ENCODE data around the gene SVIL. TPM values are rescaled to one million over a fixed set of nuclear protein-coding genes. Genes with fewer than 3 reads are reported as not detected.
A peak's percentile ranks its signal among the peaks of the same experiment; 100 is the strongest.

Gene SVIL
- total and polyA plus RNA-seq, 4 donors, result 3.1 to 26.0 (median 9.4) TPM

- no peak overlapping the region for H3K4me3 ChIP-seq (ENCODE audit: low read depth in 1 of 3, low read length in 3 of 3)
- TF ChIP-seq GABPA (IDR thresholded peaks at IDR 0.05 in 1 of 2, conservative IDR thresholded peaks at IDR 0.05 in 1 of 2) (no peak), HNF4G (IDR thresholded peaks at IDR 0.05) (no peak), NR2F2 (IDR thresholded peaks at IDR 0.05) (no peak), HNF4A (conservative IDR thresholded peaks at IDR 0.05) (peak; percentile 29 to 41), RXRA (IDR thresholded peaks at IDR 0.05) (no peak), EGR1 (IDR thresholded peaks at IDR 0.05; ENCODE audit: low read depth in 2 of 2) (no peak)
- TF ChIP-seq, protein P1, sequence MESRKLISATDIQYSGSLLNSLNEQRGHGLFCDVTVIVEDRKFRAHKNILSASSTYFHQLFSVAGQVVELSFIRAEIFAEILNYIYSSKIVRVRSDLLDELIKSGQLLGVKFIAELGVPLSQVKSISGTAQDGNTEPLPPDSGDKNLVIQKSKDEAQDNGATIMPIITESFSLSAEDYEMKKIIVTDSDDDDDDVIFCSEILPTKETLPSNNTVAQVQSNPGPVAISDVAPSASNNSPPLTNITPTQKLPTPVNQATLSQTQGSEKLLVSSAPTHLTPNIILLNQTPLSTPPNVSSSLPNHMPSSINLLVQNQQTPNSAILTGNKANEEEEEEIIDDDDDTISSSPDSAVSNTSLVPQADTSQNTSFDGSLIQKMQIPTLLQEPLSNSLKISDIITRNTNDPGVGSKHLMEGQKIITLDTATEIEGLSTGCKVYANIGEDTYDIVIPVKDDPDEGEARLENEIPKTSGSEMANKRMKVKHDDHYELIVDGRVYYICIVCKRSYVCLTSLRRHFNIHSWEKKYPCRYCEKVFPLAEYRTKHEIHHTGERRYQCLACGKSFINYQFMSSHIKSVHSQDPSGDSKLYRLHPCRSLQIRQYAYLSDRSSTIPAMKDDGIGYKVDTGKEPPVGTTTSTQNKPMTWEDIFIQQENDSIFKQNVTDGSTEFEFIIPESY (IDR thresholded peaks at IDR 0.05), result no peak
- TF ChIP-seq, protein P2, sequence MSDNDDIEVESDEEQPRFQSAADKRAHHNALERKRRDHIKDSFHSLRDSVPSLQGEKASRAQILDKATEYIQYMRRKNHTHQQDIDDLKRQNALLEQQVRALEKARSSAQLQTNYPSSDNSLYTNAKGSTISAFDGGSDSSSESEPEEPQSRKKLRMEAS (IDR thresholded peaks at IDR 0.05), result no peak
- no peak overlapping the region for H3K9ac ChIP-seq (ENCODE audit: low read depth in 1 of 2, low read length in 2 of 2)
- peaks cover 2 to 7% (median 3%) of the 10 kb centered on the region in 4 donors for H3K4me1 ChIP-seq (ENCODE audit: control insufficient read depth in 4 of 4, insufficient read depth in 4 of 4, low read length in 3 of 4)
- no peaks in the 10 kb centered on the region for H3K27me3 ChIP-seq (ENCODE audit: control insufficient read depth in 4 of 4, insufficient read depth in 4 of 4, low read length in 3 of 4)
- peaks cover 7 to 34% (median 19%) of the 10 kb centered on the region in 4 donors for H3K36me3 ChIP-seq (ENCODE audit: control insufficient read depth in 4 of 4, insufficient read depth in 3 of 4, low read depth in 1 of 4, low read length in 3 of 4)
- 78% methylated on average over 5 of the region's 5 CpGs for WGBS
- no peak overlapping the region for H3K27ac ChIP-seq (ENCODE audit: low read depth in 1 of 2, low read length in 2 of 2)
- H3K9me3 ChIP-seq (ENCODE audit: control insufficient read depth in 4 of 4, low read length in 3 of 4), result no peaks in the 10 kb centered on the region
- no peak for DNase-seq (ENCODE audit: low spot score)
Measured at GRCh38 chr10:29481906-29482440, 152.8 kb downstream of the SVIL start.

DNA sequence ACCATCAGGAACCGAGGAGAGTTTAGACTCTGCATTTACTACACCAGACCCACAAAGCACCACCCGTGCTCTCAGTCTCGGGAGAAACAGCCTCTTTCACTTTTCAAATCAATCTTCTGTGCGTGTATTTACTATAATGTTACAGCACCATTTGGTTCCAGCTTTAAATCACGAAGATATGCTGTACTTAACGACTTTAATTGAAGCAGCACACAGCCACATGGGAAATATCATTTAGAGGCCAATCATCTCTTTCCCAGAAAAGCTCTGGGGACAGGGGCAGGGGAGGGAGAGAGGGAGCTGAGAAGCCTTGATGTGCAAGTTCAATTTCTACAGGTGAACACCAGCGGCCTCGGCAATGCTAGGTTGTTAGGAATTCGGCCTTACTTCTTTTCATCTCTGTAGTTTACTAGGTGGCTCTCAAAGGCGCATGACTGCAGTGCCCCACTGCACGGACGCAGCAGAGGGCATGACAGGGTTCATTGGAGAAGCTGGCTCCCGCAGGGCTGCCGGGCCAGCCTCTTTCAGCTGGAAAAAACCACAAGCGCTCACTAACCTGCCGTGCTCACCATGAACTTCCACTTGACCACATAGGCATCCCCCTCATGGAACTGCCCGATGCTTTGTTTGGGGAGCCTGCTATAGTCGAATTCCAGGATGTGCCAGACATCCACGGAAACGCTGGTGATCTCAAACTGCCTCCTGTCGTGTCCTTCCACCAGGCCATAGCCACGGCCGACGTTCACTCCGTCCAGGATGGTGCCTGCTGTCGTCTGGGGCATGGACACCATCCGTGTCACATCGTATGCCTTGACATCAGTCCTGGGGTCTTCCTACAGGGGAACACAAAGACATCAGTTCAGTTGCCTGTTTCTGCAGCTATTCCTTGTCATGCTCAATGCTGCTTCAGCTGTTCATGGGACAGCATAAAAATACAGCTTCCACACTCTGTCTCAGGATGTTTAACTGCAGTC, 154.5 kb downstream of the SVIL start:
- peaks cover 2 to 7% (median 3%) of the 10 kb centered on the region in 4 donors for H3K4me1 ChIP-seq (ENCODE audit: control insufficient read depth in 4 of 4, insufficient read depth in 4 of 4, low read length in 3 of 4)
- DNase-seq (ENCODE audit: low spot score), result no peak
- no peak overlapping the region for H3K9ac ChIP-seq (ENCODE audit: low read depth in 1 of 2, low read length in 2 of 2)
- no peaks in the 10 kb centered on the region for H3K27me3 ChIP-seq (ENCODE audit: control insufficient read depth in 4 of 4, insufficient read depth in 4 of 4, low read length in 3 of 4)
- H3K36me3 ChIP-seq (ENCODE audit: control insufficient read depth in 4 of 4, insufficient read depth in 3 of 4, low read depth in 1 of 4, low read length in 3 of 4), result peaks cover 7 to 18% (median 11%) of the 10 kb centered on the region in 4 donors
- H3K4me3 ChIP-seq (ENCODE audit: low read depth in 1 of 3, low read length in 3 of 3), result no peak overlapping the region
- no peak for TF ChIP-seq HNF4G (IDR thresholded peaks at IDR 0.05)
- TF ChIP-seq JUND (IDR thresholded peaks at IDR 0.05), result no peak
- TF ChIP-seq RAD21 (IDR thresholded peaks at IDR 0.05), result no peak
- 90% methylated on average over 28 of the region's 28 CpGs for WGBS
- H3K27ac ChIP-seq (ENCODE audit: low read depth in 1 of 2, low read length in 2 of 2), result no peak overlapping the region
- no peaks in the 10 kb centered on the region for H3K9me3 ChIP-seq (ENCODE audit: control insufficient read depth in 4 of 4, low read length in 3 of 4)

DNA sequence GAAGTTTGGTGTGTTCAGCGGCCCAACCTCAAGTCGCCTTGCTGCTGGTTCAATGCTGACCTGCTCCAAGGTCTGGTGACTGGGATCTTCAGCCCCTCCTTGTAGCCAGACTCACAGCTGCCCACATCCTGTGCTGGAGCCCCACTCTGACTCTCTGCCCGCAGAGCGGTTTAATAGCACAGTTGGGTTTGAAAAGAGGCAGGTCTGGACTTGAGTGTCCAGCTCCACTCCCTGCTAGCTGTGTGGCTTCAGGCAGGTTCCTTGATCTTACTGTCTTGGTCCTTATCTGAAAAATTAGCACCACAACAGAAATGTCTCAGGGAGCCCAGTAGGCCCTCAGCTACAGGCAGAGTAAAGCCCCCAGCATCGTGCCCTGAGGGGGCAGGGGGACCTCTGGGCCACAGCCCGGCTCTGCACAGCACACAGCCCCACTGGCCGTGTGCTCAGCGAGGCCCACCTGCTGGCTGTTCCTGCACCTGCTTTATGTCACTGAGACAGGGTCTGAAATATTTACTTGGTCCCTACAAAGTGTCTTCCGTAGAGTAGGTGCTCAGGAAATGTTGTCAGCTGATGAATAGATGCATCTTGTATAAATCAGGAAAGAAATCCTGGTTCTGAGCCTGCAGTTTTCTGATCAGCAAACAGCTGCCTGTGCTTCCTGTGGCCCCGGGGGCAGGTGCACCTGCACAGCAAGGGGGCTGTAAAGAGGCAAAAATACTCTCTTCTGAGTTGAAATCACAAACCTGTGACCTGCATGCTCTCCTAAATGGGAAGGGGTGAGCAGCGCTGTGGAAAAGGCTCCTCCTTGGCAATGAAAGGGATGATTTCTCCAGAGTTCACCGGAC, 155.5 kb downstream of the SVIL start:
- H3K9me3 ChIP-seq (ENCODE audit: control insufficient read depth in 4 of 4, low read length in 3 of 4), result no peaks in the 10 kb centered on the region
- H3K27me3 ChIP-seq (ENCODE audit: control insufficient read depth in 4 of 4, insufficient read depth in 4 of 4, low read length in 3 of 4), result no peaks in the 10 kb centered on the region
- no peak for DNase-seq (ENCODE audit: low spot score)
- no peak overlapping the region for H3K27ac ChIP-seq (ENCODE audit: low read depth in 1 of 2, low read length in 2 of 2)
- H3K4me1 ChIP-seq (ENCODE audit: control insufficient read depth in 4 of 4, insufficient read depth in 4 of 4, low read length in 3 of 4), result peaks cover 2 to 7% (median 3%) of the 10 kb centered on the region in 4 donors
- peaks cover 7 to 16% (median 10%) of the 10 kb centered on the region in 4 donors for H3K36me3 ChIP-seq (ENCODE audit: control insufficient read depth in 4 of 4, insufficient read depth in 3 of 4, low read depth in 1 of 4, low read length in 3 of 4)
- WGBS, result 92% methylated on average over 12 of the region's 12 CpGs
- TF ChIP-seq, protein P2 (IDR thresholded peaks at IDR 0.05), result no peak
- no peak for TF ChIP-seq HNF4G (IDR thresholded peaks at IDR 0.05)
- H3K9ac ChIP-seq (ENCODE audit: low read depth in 1 of 2, low read length in 2 of 2), result no peak overlapping the region
- no peak overlapping the region for H3K4me3 ChIP-seq (ENCODE audit: low read depth in 1 of 3, low read length in 3 of 3)
